GM18507 (cell line): ENCODE measurements around the gene UBE2Q2.

Experiments
- DNase-seq: peaks from one replicate; pipeline ENCODE4 v3.0.0; 2011; ENCODE audit warnings: low read depth; ENCODE audit not compliant: insufficient read length; ENCODE audit errors: extremely low spot score
- FAIRE-seq: peaks from 2 replicates; lab custom pipeline; 2011; peaks lifted over from hg19 to GRCh38; lab: Jason Lieb, UNC

Gene UBE2Q2

GRCh38 chr15:75916978-75917377 lies 73.7 kb downstream of the UBE2Q2 start:
- FAIRE-seq (no peak), DNase-seq (no peak)

- FAIRE-seq: no peak
- DNase-seq: no peak
Measured at GRCh38 chr15:75918135-75918534, 74.9 kb downstream of the UBE2Q2 start.

GRCh38 chr15:75920079-75920478 lies 76.8 kb downstream of the UBE2Q2 start:
- FAIRE-seq (no peak), DNase-seq (no peak)

- no peak for FAIRE-seq
- no peak for DNase-seq
Measured at GRCh38 chr15:75921732-75922703, 78.8 kb downstream of the UBE2Q2 start.

- FAIRE-seq (no peak), DNase-seq (no peak)
Measured at GRCh38 chr15:75923756-75924155, 80.5 kb downstream of the UBE2Q2 start.

GRCh38 chr15:75924576-75924975 lies 81.3 kb downstream of the UBE2Q2 start:
- FAIRE-seq (no peak), DNase-seq (no peak)

- DNase-seq (no peak), FAIRE-seq (peak; percentile 45)
Measured at GRCh38 chr15:75925440-75925839, 82.2 kb downstream of the UBE2Q2 start.

GRCh38 chr15:75926931-75927330 lies 83.7 kb downstream of the UBE2Q2 start:
- DNase-seq (no peak), FAIRE-seq (no peak)

GRCh38 chr15:75927601-75928000 lies 84.4 kb downstream of the UBE2Q2 start:
- no peak for DNase-seq
- FAIRE-seq: peak; percentile 31

GRCh38 chr15:75928680-75929608 lies 85.7 kb downstream of the UBE2Q2 start:
- peak; percentile 45 for FAIRE-seq

GRCh38 chr15:75929799-75930565 lies 86.7 kb downstream of the UBE2Q2 start:
- FAIRE-seq: no peak

More at GRCh38 chr15:75928680-75929608, 85.7 kb downstream of the UBE2Q2 start:
- DNase-seq: no peak

GRCh38 chr15:75930866-75931265 lies 87.6 kb downstream of the UBE2Q2 start:
- FAIRE-seq: no peak
- no peak for DNase-seq

More at GRCh38 chr15:75929799-75930565, 86.7 kb downstream of the UBE2Q2 start:
- DNase-seq: no peak

GRCh38 chr15:75942464-75942863 lies 99.2 kb downstream of the UBE2Q2 start:
- FAIRE-seq: no peak
- DNase-seq: no peak

- FAIRE-seq (no peak), DNase-seq (no peak)
Measured at GRCh38 chr15:75943246-75943645, 100.0 kb downstream of the UBE2Q2 start.

- FAIRE-seq (no peak), DNase-seq (no peak)
Measured at GRCh38 chr15:75943713-75944215, 100.5 kb downstream of the UBE2Q2 start.

- DNase-seq (no peak), FAIRE-seq (no peak)
Measured at GRCh38 chr15:75945953-75946352, 102.7 kb downstream of the UBE2Q2 start.

- no peak for FAIRE-seq
- no peak for DNase-seq
Measured at GRCh38 chr15:75947092-75947491, 103.8 kb downstream of the UBE2Q2 start.

GRCh38 chr15:75948761-75949296 lies 105.6 kb downstream of the UBE2Q2 start:
- FAIRE-seq (no peak), DNase-seq (no peak)
